Neural progenitor cell (in vitro differentiated cells): Measurements from ENCODE around the gene BEGAIN.

Experiments
- EZH2 ChIP-seq: fragments of 200-600 bp; sonication (generic); IDR thresholded peaks from 2 replicates; pipeline ENCODE4 v1.6.1; 2017; ENCODE audit warnings: antibody characterized with exemption, mild to moderate bottlenecking, moderate library complexity
- TF ChIP-seq, protein P1 (sequence below): fragments of 200-600 bp; sonication (generic); IDR thresholded peaks from 2 replicates; pipeline ENCODE4 v1.5.1; 2017; ENCODE audit warnings: antibody characterized with exemption, mild to moderate bottlenecking

DNA sequence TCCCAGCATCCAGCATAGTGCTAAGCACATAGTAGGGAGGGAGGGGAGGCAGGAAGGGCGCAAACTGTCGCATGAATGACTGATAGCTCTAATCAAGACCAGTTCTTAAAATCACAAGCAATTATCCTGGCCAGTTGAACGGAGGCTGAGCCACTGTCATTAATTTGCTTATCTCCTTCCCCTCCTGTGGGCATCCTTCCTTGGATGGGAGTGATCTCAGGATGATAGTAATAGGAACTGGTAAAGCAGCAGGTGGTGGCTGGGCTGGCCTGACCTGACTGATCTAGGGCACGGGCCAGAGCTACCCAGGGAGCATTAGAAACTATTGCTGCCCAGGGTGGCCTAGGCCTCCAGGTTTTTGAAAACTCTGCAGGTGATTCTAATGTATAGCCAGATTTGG, 97.0 kb downstream of the BEGAIN start:
- TF ChIP-seq, protein P1, sequence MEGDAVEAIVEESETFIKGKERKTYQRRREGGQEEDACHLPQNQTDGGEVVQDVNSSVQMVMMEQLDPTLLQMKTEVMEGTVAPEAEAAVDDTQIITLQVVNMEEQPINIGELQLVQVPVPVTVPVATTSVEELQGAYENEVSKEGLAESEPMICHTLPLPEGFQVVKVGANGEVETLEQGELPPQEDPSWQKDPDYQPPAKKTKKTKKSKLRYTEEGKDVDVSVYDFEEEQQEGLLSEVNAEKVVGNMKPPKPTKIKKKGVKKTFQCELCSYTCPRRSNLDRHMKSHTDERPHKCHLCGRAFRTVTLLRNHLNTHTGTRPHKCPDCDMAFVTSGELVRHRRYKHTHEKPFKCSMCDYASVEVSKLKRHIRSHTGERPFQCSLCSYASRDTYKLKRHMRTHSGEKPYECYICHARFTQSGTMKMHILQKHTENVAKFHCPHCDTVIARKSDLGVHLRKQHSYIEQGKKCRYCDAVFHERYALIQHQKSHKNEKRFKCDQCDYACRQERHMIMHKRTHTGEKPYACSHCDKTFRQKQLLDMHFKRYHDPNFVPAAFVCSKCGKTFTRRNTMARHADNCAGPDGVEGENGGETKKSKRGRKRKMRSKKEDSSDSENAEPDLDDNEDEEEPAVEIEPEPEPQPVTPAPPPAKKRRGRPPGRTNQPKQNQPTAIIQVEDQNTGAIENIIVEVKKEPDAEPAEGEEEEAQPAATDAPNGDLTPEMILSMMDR, result no peak
- TF ChIP-seq EZH2, result no peak
